GM12878 (cell line): Measurements from ENCODE around the gene KIDINS220. TPM values are rescaled to one million over a fixed set of nuclear protein-coding genes. Genes with fewer than 3 reads are reported as not detected.

Experiments used
- ATAC-seq: fragments of 200-7000 bp; cut with Tn5 transposase; 3 replicates; pipeline ENCODE4 v1.9.1; 2020; ENCODE audit warnings: mild to moderate bottlenecking, moderate library complexity
- BruUV-seq: library from RNA; stranded (reverse); fragments of 400-500 nt; replicated peaks from 2 replicates; lab custom pipeline; 2021; lab: Mats Ljungman, UMichigan
- CTCF ChIA-PET: fragments of 300-600 bp; sonication (Branson Sonifier 250); formaldehyde crosslinking; extraction: SDS; loops from one replicate; lab custom pipeline; 2021; ENCODE audit warnings: inconsistent platforms; lab: Yijun Ruan, JAX
- POLR2A ChIA-PET: fragments of 350-600 bp; formaldehyde crosslinking; extraction: SDS; loops from one replicate; lab custom pipeline; 2021; ENCODE audit warnings: inconsistent platforms; lab: Charles Lee
- RAD21 ChIA-PET: fragments of 300-600 bp; sonication (Branson Sonifier 250); formaldehyde crosslinking; loops from one replicate; lab custom pipeline; 2023; ENCODE audit warnings: antibody characterized with exemption; ENCODE audit not compliant: unreplicated experiment; lab: Charles Lee
- SMC1A ChIA-PET: fragments of 300-600 bp; sonication (Branson Sonifier 250); formaldehyde crosslinking; loops from one replicate; lab custom pipeline; 2023; ENCODE audit not compliant: unreplicated experiment, uncharacterized antibody; lab: Charles Lee
- DNase-seq: peaks from one replicate; pipeline ENCODE4 v3.0.0-alpha.2; 2011; ENCODE audit warnings: low read depth, low spot score
- FAIRE-seq: peaks from 3 replicates; lab custom pipeline; 2011; peaks lifted over from hg19 to GRCh38; lab: Jason Lieb, UNC
- H2AFZ ChIP-seq: 2 replicates; pipeline ENCODE4 v1.6.0; 2011; ENCODE audit warnings: low read depth, low read length, control low read depth; ENCODE audit not compliant: control insufficient read depth
- H3K27ac ChIP-seq: 2 replicates; pipeline ENCODE4 v1.5.1; 2011; ENCODE audit warnings: control low read depth; ENCODE audit not compliant: control insufficient read depth, insufficient read depth
- H3K27me3 ChIP-seq, 2 experiments: replicated peaks in 1 of 2; 2 replicates each; pipeline versions ENCODE4 v1.6.0 to v1.6.1; 2011; ENCODE audit warnings: low read length in 1 of 2; ENCODE audit not compliant: control insufficient read depth in 2 of 2, insufficient read depth in 2 of 2
- H3K36me3 ChIP-seq, 2 experiments: 2 replicates each; pipeline ENCODE4 v1.5.1; 2011; ENCODE audit warnings: low read length in 1 of 2; ENCODE audit not compliant: control insufficient read depth in 2 of 2, insufficient read depth in 2 of 2
- H3K4me1 ChIP-seq: 2 replicates; pipeline ENCODE4 v1.6.1; 2011; ENCODE audit warnings: mild to moderate bottlenecking, low read length, moderate library complexity, mixed read lengths; ENCODE audit not compliant: control insufficient read depth, insufficient read depth
- H3K4me2 ChIP-seq: 2 replicates; pipeline ENCODE4 v1.6.0; 2011; ENCODE audit warnings: control low read depth; ENCODE audit not compliant: control insufficient read depth, insufficient read depth
- H3K4me3 ChIP-seq: fragments of 200-600 bp; sonication (generic); 2 replicates; pipeline ENCODE4 v1.5.1; 2016
- H3K79me2 ChIP-seq: 2 replicates; pipeline ENCODE4 v1.6.0; 2011; ENCODE audit warnings: low read length; ENCODE audit not compliant: control insufficient read depth, insufficient read depth
- H3K9ac ChIP-seq: 2 replicates; pipeline ENCODE4 v1.8.0; 2011; ENCODE audit warnings: low read length, control low read depth, mixed read lengths; ENCODE audit not compliant: control insufficient read depth, insufficient read depth
- H3K9me3 ChIP-seq: replicated peaks from 3 replicates; pipeline ENCODE4 v1.5.1; 2011; ENCODE audit warnings: mild to moderate bottlenecking, low read length; ENCODE audit not compliant: control insufficient read depth, insufficient read depth
- H4K20me1 ChIP-seq: 2 replicates; pipeline ENCODE4 v1.6.0; 2011; ENCODE audit not compliant: control insufficient read depth, insufficient read depth
- CHD2 ChIP-seq: IDR thresholded peaks from 2 replicates; pipeline ENCODE4 v1.6.1; 2011; ENCODE audit warnings: low read depth, low read length, improper control_type of control experiment, borderline replicate concordance
- EZH2 ChIP-seq: IDR thresholded peaks from 2 replicates; pipeline ENCODE4 v1.6.1; 2012; ENCODE audit warnings: low read depth, mild to moderate bottlenecking, control low read depth, inconsistent platforms, low read length, borderline replicate concordance; ENCODE audit not compliant: control insufficient read depth
- GABPA ChIP-seq: IDR thresholded peaks from 2 replicates; pipeline ENCODE4 v1.6.1; 2014; ENCODE audit warnings: antibody characterized with exemption, low read depth, mild to moderate bottlenecking, inconsistent platforms
- NFXL1 ChIP-seq: fragments of 450-650 bp; IDR thresholded peaks from 2 replicates; pipeline ENCODE4 v1.6.1; 2017; ENCODE audit warnings: antibody characterized with exemption, mild to moderate bottlenecking, borderline replicate concordance
- NRF1 ChIP-seq: conservative IDR thresholded peaks from 2 replicates; pipeline ENCODE4 v1.6.1; 2011; ENCODE audit warnings: mild to moderate bottlenecking, low read depth, low read length, improper control_type of control experiment
- PAX5 ChIP-seq: IDR thresholded peaks from 2 replicates; pipeline ENCODE4 v1.6.1; 2011; ENCODE audit warnings: low read depth, low read length, borderline replicate concordance
- POLR2AphosphoS2 ChIP-seq: IDR thresholded peaks from 2 replicates; pipeline ENCODE4 v1.6.1; 2011; ENCODE audit warnings: low read depth, mild to moderate bottlenecking, low read length, improper control_type of control experiment, moderate library complexity
- POLR2AphosphoS5 ChIP-seq: IDR thresholded peaks from 2 replicates; pipeline ENCODE4 v1.6.1; 2011; ENCODE audit warnings: mild to moderate bottlenecking, low read length, inconsistent platforms
- RAD21 ChIP-seq: IDR thresholded peaks from 2 replicates; pipeline ENCODE4 v1.6.1; 2011; ENCODE audit warnings: mild to moderate bottlenecking, low read depth, low read length, moderate library complexity; ENCODE audit not compliant: insufficient read depth
- SMAD1 ChIP-seq: fragments of 450-650 bp; IDR thresholded peaks from 2 replicates; pipeline ENCODE4 v1.6.1; 2018; ENCODE audit warnings: mild to moderate bottlenecking, low read depth; ENCODE audit not compliant: partially characterized antibody
- SREBF1 ChIP-seq: IDR thresholded peaks from 2 replicates; pipeline ENCODE4 v1.6.1; 2012; ENCODE audit warnings: mild to moderate bottlenecking, low read length
- TBL1XR1 ChIP-seq: IDR thresholded peaks from 2 replicates; pipeline ENCODE4 v1.6.1; 2012; ENCODE audit warnings: low read depth, low read length, improper control_type of control experiment
- ZNF207 ChIP-seq: fragments of 450-650 bp; IDR thresholded peaks from 2 replicates; pipeline ENCODE4 v1.6.1; 2014; ENCODE audit warnings: antibody characterized with exemption, mild to moderate bottlenecking, borderline replicate concordance
- WGBS: methylation state at CpG from one replicate; pipeline ENCODE4 v1.1.6; 2016; ENCODE audit warnings: low lambda C conversion rate; ENCODE audit not compliant: insufficient replicate concordance, insufficient coverage; ENCODE audit errors: missing lambda C conversion rate; 5-methylcytosine and 5-hydroxymethylcytosine counted together
- in situ Hi-C: fragments of 300-500 bp; cut with MboI; formaldehyde crosslinking; loops from 9 replicates; pipeline ENCODE4 v1.14.3; 2018; ENCODE audit warnings: mixed read lengths
- intact Hi-C: fragments of 100-400 bp; cut with micrococcal nuclease; formaldehyde crosslinking; loops from one replicate; pipeline ENCODE4 v1.14.2; 2022; ENCODE audit not compliant: unreplicated experiment
- polyA plus RNA-seq, 11 experiments: library from polyadenylated mRNA; depleted of rRNA in 4 of 11; unstranded in 6 of 11; stranded (reverse) in 5 of 11; fragments of >200 nt; fragmentation: Nextera tagmentation in 4 of 11; fragmentation: Illumina TruSeq in 1 of 11; extraction: Ambion mirVana in 4 of 11; extraction: Trizol in 1 of 11; gene quantifications; 1 replicate in 1 of 11; 2 replicates in 10 of 11; pipeline versions ENCODE4 v1.2.1 to v1.2.3, GENCODE V29; 2011 to 2016; ENCODE audit warnings: inconsistent platforms in 2 of 11, missing spikeins in 2 of 11, low read depth in 1 of 11
- total RNA-seq, 4 experiments: library from RNA; depleted of rRNA in 3 of 4; stranded (reverse); fragments of >200 nt in 3 of 4; fragmentation: Illumina TruSeq in 1 of 4; extraction: Trizol in 1 of 4; gene quantifications; 2 replicates each; pipeline versions ENCODE4 v1.2.1 to v1.2.3, GENCODE V29; 2013 to 2021
- TF ChIP-seq, protein P1 (sequence below): IDR thresholded peaks from 2 replicates; pipeline ENCODE4 v1.6.1; 2011; ENCODE audit warnings: mild to moderate bottlenecking, low read depth, low read length, moderate library complexity; ENCODE audit not compliant: insufficient replicate concordance
- TF ChIP-seq, protein P2 (sequence below): IDR thresholded peaks from 2 replicates; pipeline ENCODE4 v1.6.1; 2012; ENCODE audit warnings: low read depth, low read length, improper control_type of control experiment
- TF ChIP-seq, protein P3 (sequence below): fragments of 450-650 bp; IDR thresholded peaks from 2 replicates; pipeline ENCODE4 v1.6.1; 2018; ENCODE audit warnings: borderline replicate concordance, mild to moderate bottlenecking; ENCODE audit not compliant: partially characterized antibody

KIDINS220 gene
- total and polyA plus RNA-seq, 10 of the 15 experiments (the other 5 are each of a cell fraction or from before 2014, with no cell fraction given) = 6.0 to 31.2 (median 16.0) TPM

DNA sequence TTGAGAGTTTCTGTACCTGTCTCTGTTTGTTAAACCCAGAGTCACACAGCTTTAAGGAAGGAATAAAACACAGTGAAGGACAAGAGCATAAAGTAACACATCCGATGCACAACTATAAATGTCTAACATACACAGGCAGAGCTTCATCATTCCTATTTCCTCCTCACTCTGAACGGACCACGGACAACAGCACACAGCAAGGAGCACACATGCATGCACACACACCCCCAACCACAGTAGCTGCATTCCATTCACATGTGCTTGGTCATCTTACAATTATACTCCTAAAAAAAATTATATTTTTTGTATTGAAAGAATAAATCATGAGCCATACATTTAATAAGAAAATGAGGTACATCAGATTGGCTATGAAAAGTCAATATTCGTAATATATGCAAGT lies 97.3 kb downstream of the KIDINS220 start (continued):
- TF ChIP-seq POLR2AphosphoS5 (no peak), ZNF207 (no peak), CHD2 (no peak), NFXL1 (no peak), SMAD1 (no peak), RAD21 (no peak), NRF1 (no peak)

DNA sequence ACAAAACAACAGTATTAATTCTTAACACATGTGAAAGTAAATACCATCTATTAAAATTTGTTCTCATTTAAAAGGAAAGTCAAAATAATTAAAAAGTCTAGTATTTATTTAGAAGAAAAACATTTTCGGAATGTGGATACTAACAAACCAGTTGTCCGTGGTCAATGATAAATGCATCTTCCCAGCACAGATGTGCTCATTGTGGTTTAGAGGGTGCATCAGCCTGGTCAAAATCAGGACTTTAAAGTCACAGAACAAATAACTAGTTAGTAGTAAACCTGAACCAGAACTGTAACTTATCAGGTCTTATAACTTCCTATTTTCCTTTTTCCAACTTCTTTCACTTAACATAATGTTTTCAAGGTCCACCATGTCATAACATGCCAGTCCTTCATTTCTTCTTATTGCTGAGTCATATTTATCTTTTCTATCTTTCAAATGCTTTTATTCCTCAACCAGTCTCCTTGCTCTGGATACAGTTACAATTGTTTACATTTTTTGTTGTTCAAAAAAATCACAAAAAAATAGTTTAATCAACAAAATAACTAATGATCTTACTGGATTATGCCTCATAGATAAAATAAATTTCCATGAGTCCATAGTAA lies 99.7 kb downstream of the KIDINS220 start:
- no peak for FAIRE-seq
- Histone ChIP-seq H3K27ac (no peak overlapping the region), H3K36me3 (peaks cover 2 to 10% of the 10 kb centered on the region in 2 experiments; a peak in 3 of 4 replicates), H3K79me2 (no peaks in the 10 kb centered on the region), H3K9ac (no peak overlapping the region), H3K9me3 (no peaks in the 10 kb centered on the region), H3K4me3 (no peak overlapping the region), H4K20me1 (no peaks in the 10 kb centered on the region), H2AFZ (no peak overlapping the region), H3K4me2 (no peak overlapping the region), H3K27me3 (no peaks in the 10 kb centered on the region), H3K4me1 (no peaks in the 10 kb centered on the region)
- DNase-seq = no peak
- ChIA-PET CTCF (interaction anchor here (1.2 to 2.2 kb wide), 3 partner anchors 8 to 24 kb away, joined by 4 to 8 read pairs (median 5); no protein-coding TSS in a partner anchor), RAD21 (no interaction called here), POLR2A (interaction anchor here (0.5 kb wide), 1 partner anchor 424 kb away, joined by 6 read pairs; no protein-coding TSS in a partner anchor), SMC1A (no interaction called here)
- ATAC-seq = no peak
- no TSS peak for BruUV-seq
- intact Hi-C loops (no loop called here), in situ Hi-C loops (no loop called here)
- WGBS = 98% methylated on average over 2 of the region's 2 CpGs
- no peak for TF ChIP-seq EZH2
- TF ChIP-seq, protein P1, sequence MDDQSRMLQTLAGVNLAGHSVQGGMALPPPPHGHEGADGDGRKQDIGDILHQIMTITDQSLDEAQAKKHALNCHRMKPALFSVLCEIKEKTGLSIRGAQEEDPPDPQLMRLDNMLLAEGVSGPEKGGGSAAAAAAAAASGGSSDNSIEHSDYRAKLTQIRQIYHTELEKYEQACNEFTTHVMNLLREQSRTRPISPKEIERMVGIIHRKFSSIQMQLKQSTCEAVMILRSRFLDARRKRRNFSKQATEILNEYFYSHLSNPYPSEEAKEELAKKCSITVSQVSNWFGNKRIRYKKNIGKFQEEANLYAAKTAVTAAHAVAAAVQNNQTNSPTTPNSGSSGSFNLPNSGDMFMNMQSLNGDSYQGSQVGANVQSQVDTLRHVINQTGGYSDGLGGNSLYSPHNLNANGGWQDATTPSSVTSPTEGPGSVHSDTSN = no peak
- no peak for TF ChIP-seq GABPA
- TF ChIP-seq, protein P2, sequence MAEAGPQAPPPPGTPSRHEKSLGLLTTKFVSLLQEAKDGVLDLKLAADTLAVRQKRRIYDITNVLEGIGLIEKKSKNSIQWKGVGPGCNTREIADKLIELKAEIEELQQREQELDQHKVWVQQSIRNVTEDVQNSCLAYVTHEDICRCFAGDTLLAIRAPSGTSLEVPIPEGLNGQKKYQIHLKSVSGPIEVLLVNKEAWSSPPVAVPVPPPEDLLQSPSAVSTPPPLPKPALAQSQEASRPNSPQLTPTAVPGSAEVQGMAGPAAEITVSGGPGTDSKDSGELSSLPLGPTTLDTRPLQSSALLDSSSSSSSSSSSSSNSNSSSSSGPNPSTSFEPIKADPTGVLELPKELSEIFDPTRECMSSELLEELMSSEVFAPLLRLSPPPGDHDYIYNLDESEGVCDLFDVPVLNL = no peak
- TF ChIP-seq POLR2AphosphoS2 = no peak
- TF ChIP-seq, protein P3, sequence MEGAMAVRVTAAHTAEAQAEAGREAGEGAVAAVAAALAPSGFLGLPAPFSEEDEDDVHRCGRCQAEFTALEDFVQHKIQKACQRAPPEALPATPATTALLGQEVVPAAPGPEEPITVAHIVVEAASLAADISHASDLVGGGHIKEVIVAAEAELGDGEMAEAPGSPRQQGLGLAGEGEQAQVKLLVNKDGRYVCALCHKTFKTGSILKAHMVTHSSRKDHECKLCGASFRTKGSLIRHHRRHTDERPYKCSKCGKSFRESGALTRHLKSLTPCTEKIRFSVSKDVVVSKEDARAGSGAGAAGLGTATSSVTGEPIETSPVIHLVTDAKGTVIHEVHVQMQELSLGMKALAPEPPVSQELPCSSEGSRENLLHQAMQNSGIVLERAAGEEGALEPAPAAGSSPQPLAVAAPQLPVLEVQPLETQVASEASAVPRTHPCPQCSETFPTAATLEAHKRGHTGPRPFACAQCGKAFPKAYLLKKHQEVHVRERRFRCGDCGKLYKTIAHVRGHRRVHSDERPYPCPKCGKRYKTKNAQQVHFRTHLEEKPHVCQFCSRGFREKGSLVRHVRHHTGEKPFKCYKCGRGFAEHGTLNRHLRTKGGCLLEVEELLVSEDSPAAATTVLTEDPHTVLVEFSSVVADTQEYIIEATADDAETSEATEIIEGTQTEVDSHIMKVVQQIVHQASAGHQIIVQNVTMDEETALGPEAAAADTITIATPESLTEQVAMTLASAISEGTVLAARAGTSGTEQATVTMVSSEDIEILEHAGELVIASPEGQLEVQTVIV = no peak
- TF ChIP-seq TBL1XR1 = no peak
- no peak for TF ChIP-seq PAX5
- TF ChIP-seq SREBF1 = no peak
